ENCODE results near the gene PHF21B. TPM values are rescaled to one million over a fixed set of nuclear protein-coding genes. Genes with fewer than 3 reads are reported as not detected.
A peak's percentile ranks its signal among the peaks of the same experiment; 100 is the strongest.

Gene PHF21B
- total and polyA plus RNA-seq, 2 of the 8 experiments (the other 6 are each of a cell fraction or from before 2014, with no cell fraction given): 19.3 to 68.1 TPM

DNA sequence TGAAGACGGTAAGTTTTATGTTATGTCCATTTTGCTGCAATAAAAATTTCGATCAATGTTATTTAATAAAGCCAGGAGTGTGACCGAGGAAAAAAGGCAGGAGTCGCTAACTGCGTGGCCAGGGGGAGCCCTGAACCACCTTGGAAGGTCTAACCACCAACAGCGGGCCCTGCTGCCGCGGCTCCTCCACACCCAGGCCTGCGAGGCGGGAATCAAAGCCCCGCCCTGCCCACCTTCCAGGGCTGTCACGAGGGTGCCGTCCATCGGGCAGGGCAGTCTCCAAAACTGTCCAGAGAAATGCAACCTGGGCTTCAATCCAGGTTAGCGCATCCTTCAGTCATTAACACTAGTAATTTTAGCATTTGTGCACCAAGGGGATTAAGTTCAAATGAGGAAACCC is 19.0 kb downstream of the PHF21B start:
- peaks cover 0 to 62% (median 28%) of the 10 kb centered on the region in 4 experiments; a peak in 5 of 8 replicates for H3K36me3 ChIP-seq (ENCODE audit: control insufficient read depth in 2 of 4, insufficient read depth in 4 of 4, low read length in 3 of 4)
- no peak overlapping the region for H3K23ac ChIP-seq (ENCODE audit: insufficient read length)
- no peaks in the 10 kb centered on the region for H3K27me3 ChIP-seq (replicated peaks in 1 of 4; ENCODE audit: control insufficient read depth in 3 of 4, extremely low read depth in 1 of 4, insufficient read depth in 3 of 4, low read length in 3 of 4)
- H3K4me3 ChIP-seq (ENCODE audit: extremely low read depth in 1 of 4, insufficient read depth in 2 of 4, low read depth in 3 of 4, low read length in 4 of 4): no peak overlapping the region
- no peak overlapping the region for H2AFZ ChIP-seq (ENCODE audit: low read length)
- peaks cover 0 to 9% (median 0%) of the 10 kb centered on the region in 4 experiments; a peak in 1 of 7 replicates for H3K4me1 ChIP-seq (replicated peaks in 1 of 4; ENCODE audit: control insufficient read depth in 3 of 4, insufficient read depth in 4 of 4, low read length in 3 of 4)
- WGBS, 2 experiments (ENCODE audit: extremely low coverage in 1 of 2, insufficient coverage in 1 of 2, insufficient read length in 1 of 2, insufficient replicate concordance in 2 of 2, low coverage in 1 of 2, low lambda C conversion rate in 2 of 2, missing lambda C conversion rate in 1 of 2): 84% methylated on average over 15 of the region's 15 CpGs; no CpG with 5 or more reads in 1 of the 2 experiments
- H2BK15ac ChIP-seq (ENCODE audit: low read length): no peak overlapping the region
- peaks cover 43 to 99% of the 10 kb centered on the region in 2 experiments for H3K79me2 ChIP-seq (ENCODE audit: control insufficient read depth in 1 of 2, insufficient read depth in 2 of 2, low read length in 2 of 2)
- DNase-seq (ENCODE audit: low read depth in 1 of 2, low spot score in 2 of 2): no peak
- peaks cover 57% of the 10 kb centered on the region for H3K79me1 ChIP-seq (ENCODE audit: low read depth, low read length)
- no peak overlapping the region for H2BK120ac ChIP-seq (replicated peaks; ENCODE audit: low read depth, low read length)
- no peak overlapping the region for H3K9ac ChIP-seq (replicated peaks in 1 of 4; ENCODE audit: extremely low read depth in 1 of 4, low read depth in 3 of 4, low read length in 3 of 4)
- H4K5ac ChIP-seq (ENCODE audit: insufficient read length, low read depth, low read length): no peak overlapping the region
- H2BK12ac ChIP-seq (ENCODE audit: low read depth, low read length): no peak overlapping the region
- no peak overlapping the region for H3K56ac ChIP-seq (replicated peaks; ENCODE audit: insufficient read length, low read depth, low read length)
- H4K20me1 ChIP-seq (replicated peaks in 1 of 2; ENCODE audit: control insufficient read depth in 1 of 2, insufficient read depth in 2 of 2, low read length in 2 of 2): peaks cover 49 to 59% of the 10 kb centered on the region in 2 experiments
- H3K27ac ChIP-seq (ENCODE audit: low read depth, low read length): no peak overlapping the region
- FAIRE-seq: no peak
- H3K18ac ChIP-seq (ENCODE audit: extremely low read depth, low read length): no peak overlapping the region
- peaks cover 3% of the 10 kb centered on the region; the same call in 1 of the 2 replicates for H3K23me2 ChIP-seq (ENCODE audit: low read depth, low read length)
- H2BK20ac ChIP-seq (ENCODE audit: low read length): no peak overlapping the region
- H4K91ac ChIP-seq (replicated peaks; ENCODE audit: insufficient read length, low read length): no peak overlapping the region
- ChIA-PET CTCF (ENCODE audit: partially characterized antibody) (interaction anchor here (1.4 kb wide), 1 partner anchor 91 kb away, joined by 4 read pairs; no protein-coding TSS in a partner anchor), POLR2A (ENCODE audit: partially characterized antibody) (interaction anchor here (2.9 to 11.3 kb wide), 4 partner anchors 7 to 15 kb away, joined by 15 to 224 read pairs (median 134); partner anchors contain the start of gene PHF21B)
- H3K4me2 ChIP-seq (ENCODE audit: insufficient read depth in 1 of 2, low read depth in 2 of 2, low read length in 2 of 2): no peak overlapping the region
- no peak for TF ChIP-seq SP4 (IDR thresholded peaks at IDR 0.05; ENCODE audit: low read length)
- no peak for TF ChIP-seq POLR2A (IDR thresholded peaks at IDR 0.05; ENCODE audit: control extremely low read depth in 1 of 2, low read depth in 2 of 2, low read length in 2 of 2)
- TF ChIP-seq ASH2L (IDR thresholded peaks at IDR 0.05; ENCODE audit: low read length): no peak
- no peak for TF ChIP-seq SP1 (IDR thresholded peaks at IDR 0.05; ENCODE audit: low read depth, low read length)
- peak; percentile 44; the same call in 1 of the 2 replicates for TF ChIP-seq E2F6 (IDR thresholded peaks at IDR 0.05)
- TF ChIP-seq MAFK (IDR thresholded peaks at IDR 0.05; ENCODE audit: low read depth, low read length): no peak
- peaks cover 0 to 4% of the 10 kb centered on the region in 2 experiments; a peak in 1 of 4 replicates for H3K9me3 ChIP-seq (ENCODE audit: insufficient read depth in 2 of 2, low read depth in 1 of 2, low read length in 1 of 2)
- H2BK5ac ChIP-seq (ENCODE audit: low read depth, low read length): no peak overlapping the region
- H3K4ac ChIP-seq (replicated peaks; ENCODE audit: insufficient read length, low read depth, low read length): no peak overlapping the region
- H2AK5ac ChIP-seq (ENCODE audit: low read depth, low read length): no peak overlapping the region
- no peak overlapping the region for H4K8ac ChIP-seq (ENCODE audit: extremely low read depth, insufficient read depth, low read length)
- no peak overlapping the region for H3K14ac ChIP-seq (ENCODE audit: insufficient read length)

All from H1 (cell line).